H9 (cell line): ENCODE results near the gene UCHL1. TPM values are rescaled to one million over a fixed set of nuclear protein-coding genes. Genes with fewer than 3 reads are reported as not detected.

Experiments used
- DNase-seq: peaks from one replicate; pipeline ENCODE4 v3.0.0-alpha.2; 2017
- H2AFZ ChIP-seq: one replicate; pipeline ENCODE4 v1.6.1; 2013; ENCODE audit warnings: mild to moderate bottlenecking, low read length, control low read depth, moderate library complexity
- H2AK5ac ChIP-seq: 2 replicates; pipeline ENCODE4 v1.6.1; 2013; ENCODE audit warnings: low read length, control low read depth, mixed read lengths; ENCODE audit not compliant: insufficient read length
- H2BK120ac ChIP-seq: one replicate; pipeline ENCODE4 v1.6.1; 2013; ENCODE audit warnings: low read depth, mild to moderate bottlenecking, low read length, control low read depth, inconsistent platforms; ENCODE audit not compliant: poor library complexity, severe bottlenecking
- H2BK12ac ChIP-seq: 2 replicates; pipeline ENCODE4 v1.6.1; 2013; ENCODE audit warnings: low read length, control low read depth, mixed read lengths, low read depth; ENCODE audit not compliant: insufficient read length
- H2BK15ac ChIP-seq: 2 replicates; pipeline ENCODE4 v1.6.1; 2013; ENCODE audit warnings: low read depth, low read length, control low read depth
- H2BK20ac ChIP-seq: one replicate; pipeline ENCODE4 v1.6.1; 2013; ENCODE audit warnings: low read depth, mild to moderate bottlenecking, low read length, control low read depth, inconsistent platforms; ENCODE audit not compliant: poor library complexity, severe bottlenecking
- H2BK5ac ChIP-seq: 2 replicates; pipeline ENCODE4 v1.6.1; 2013; ENCODE audit warnings: low read length, control low read depth, mixed read lengths; ENCODE audit not compliant: insufficient read length
- H3K14ac ChIP-seq: 2 replicates; pipeline ENCODE4 v1.6.1; 2013; ENCODE audit warnings: low read length, control low read depth; ENCODE audit not compliant: insufficient read depth
- H3K18ac ChIP-seq: 2 replicates; pipeline ENCODE4 v1.6.1; 2013; ENCODE audit warnings: low read depth, mild to moderate bottlenecking, mixed read lengths, low read length, control low read depth; ENCODE audit not compliant: insufficient read length
- H3K23ac ChIP-seq: 2 replicates; pipeline ENCODE4 v1.6.1; 2013; ENCODE audit warnings: low read length, control low read depth, mixed read lengths, low read depth; ENCODE audit not compliant: insufficient read length
- H3K23me2 ChIP-seq: 2 replicates; pipeline ENCODE4 v1.6.1; 2013; ENCODE audit warnings: low read depth, mild to moderate bottlenecking, mixed read lengths, low read length, control low read depth; ENCODE audit not compliant: insufficient read length, poor library complexity, severe bottlenecking
- H3K27ac ChIP-seq: 2 replicates; pipeline ENCODE4 v1.5.1; 2013; ENCODE audit warnings: low read length, control low read depth, mixed read lengths, low read depth; ENCODE audit not compliant: insufficient read length
- H3K27me3 ChIP-seq: 2 replicates; pipeline ENCODE4 v1.6.1; 2013; ENCODE audit warnings: low read length, control low read depth, inconsistent platforms; ENCODE audit not compliant: insufficient read depth
- H3K4ac ChIP-seq: 2 replicates; pipeline ENCODE4 v1.6.1; 2013; ENCODE audit warnings: low read depth, mild to moderate bottlenecking, control low read depth, inconsistent platforms, low read length, moderate library complexity
- H3K4me1 ChIP-seq: 2 replicates; pipeline ENCODE4 v1.6.1; 2013; ENCODE audit warnings: low read length, control low read depth, inconsistent platforms; ENCODE audit not compliant: insufficient read depth
- H3K4me2 ChIP-seq: 2 replicates; pipeline ENCODE4 v1.6.1; 2013; ENCODE audit warnings: low read length, control low read depth, mixed read lengths; ENCODE audit not compliant: insufficient read length, insufficient read depth
- H3K56ac ChIP-seq: 2 replicates; pipeline ENCODE4 v1.6.1; 2013; ENCODE audit warnings: low read depth, mild to moderate bottlenecking, mixed read lengths, low read length, control low read depth; ENCODE audit not compliant: insufficient read length
- H3K79me1 ChIP-seq: 2 replicates; pipeline ENCODE4 v1.6.1; 2013; ENCODE audit warnings: low read depth, mild to moderate bottlenecking, moderate library complexity, low read length, control low read depth, inconsistent platforms; ENCODE audit not compliant: insufficient read depth, poor library complexity, severe bottlenecking
- H3K79me2 ChIP-seq: 2 replicates; pipeline ENCODE4 v1.6.1; 2013; ENCODE audit warnings: low read length, control low read depth, inconsistent platforms; ENCODE audit not compliant: insufficient read depth
- H3K9ac ChIP-seq: 2 replicates; pipeline ENCODE4 v1.6.1; 2013; ENCODE audit warnings: low read length, control low read depth, mixed read lengths; ENCODE audit not compliant: insufficient read length; ENCODE audit errors: extremely low read depth
- H3K9me3 ChIP-seq: one replicate; pipeline ENCODE4 v1.6.1; 2013; ENCODE audit warnings: low read depth, low read length, inconsistent platforms; ENCODE audit not compliant: control insufficient read depth
- H3T11ph ChIP-seq: one replicate; pipeline ENCODE4 v1.6.1; 2013; ENCODE audit warnings: mild to moderate bottlenecking, low read length, control low read depth, inconsistent platforms
- H4K20me1 ChIP-seq: one replicate; pipeline ENCODE4 v1.6.1; 2013; ENCODE audit not compliant: control insufficient read depth, insufficient read length, insufficient read depth
- H4K5ac ChIP-seq: 2 replicates; pipeline ENCODE4 v1.6.1; 2013; ENCODE audit warnings: low read depth, mild to moderate bottlenecking, mixed read lengths, low read length, control low read depth; ENCODE audit not compliant: insufficient read length
- H4K8ac ChIP-seq: replicated peaks from 2 replicates; pipeline ENCODE4 v1.6.1; 2013; ENCODE audit warnings: low read length, control low read depth, mixed read lengths, low read depth; ENCODE audit not compliant: insufficient read length
- H4K91ac ChIP-seq: 2 replicates; pipeline ENCODE4 v1.6.1; 2013; ENCODE audit warnings: low read depth, mild to moderate bottlenecking, moderate library complexity, mixed read lengths, low read length, control low read depth; ENCODE audit not compliant: insufficient read length
- H3K27ac Mint-ChIP-seq, 3 experiments: 2 replicates in 2 of 3; 3 replicates in 1 of 3; pipeline ENCODE4 v1.8.0; 2020 to 2021; ENCODE audit warnings: mixed read lengths in 3 of 3, mild to moderate bottlenecking in 1 of 3, moderate library complexity in 1 of 3
- H3K27me3 Mint-ChIP-seq: 2 replicates; pipeline ENCODE4 v1.8.0; 2021; ENCODE audit warnings: low read depth, mild to moderate bottlenecking, moderate library complexity, mixed read lengths
- H3K36me3 Mint-ChIP-seq, 3 experiments: 2 replicates in 2 of 3; 3 replicates in 1 of 3; pipeline ENCODE4 v1.8.0; 2020 to 2021; ENCODE audit warnings: low read depth in 3 of 3, mixed read lengths in 3 of 3; ENCODE audit not compliant: insufficient read depth in 1 of 3
- H3K4me1 Mint-ChIP-seq, 2 experiments: 2 replicates each; pipeline ENCODE4 v1.8.0; 2020; ENCODE audit warnings: mixed read lengths in 2 of 2
- H3K4me3 Mint-ChIP-seq, 2 experiments: 2 replicates in 1 of 2; 3 replicates in 1 of 2; pipeline ENCODE4 v1.8.0; 2020 to 2021; ENCODE audit warnings: mild to moderate bottlenecking in 2 of 2, mixed read lengths in 2 of 2, moderate library complexity in 1 of 2
- H3K9me3 Mint-ChIP-seq, 2 experiments: 2 replicates in 1 of 2; 3 replicates in 1 of 2; pipeline ENCODE4 v1.8.0; 2020; ENCODE audit warnings: mild to moderate bottlenecking in 2 of 2, mixed read lengths in 2 of 2, moderate library complexity in 1 of 2
- WGBS: extraction: QIAGEN DNeasy Blood & Tissue Kit; methylation state at CpG from one replicate; pipeline ENCODE4 v1.1.7; 2013; ENCODE audit warnings: missing lambda C conversion rate, low lambda C conversion rate, mixed read lengths; ENCODE audit not compliant: insufficient read length; ENCODE audit errors: extremely low coverage; 5-methylcytosine and 5-hydroxymethylcytosine counted together
- total RNA-seq: library from RNA; stranded (reverse); gene quantifications from 2 replicates; pipeline ENCODE4 v1.2.1, GENCODE V29; 2021
- TF ChIP-seq, protein P1 (sequence below): fragments of 200-600 bp; sonication (generic); conservative IDR thresholded peaks from 3 replicates; pipeline ENCODE4 v1.8.0; 2021; ENCODE audit warnings: antibody characterized with exemption, mild to moderate bottlenecking

The UCHL1 gene
- total RNA-seq, 1 experiment from 2014 or later: 513 TPM

GRCh38 chr4:41315862-41316261 is 59.1 kb downstream of the UCHL1 start:
- Histone ChIP-seq H2BK20ac (no peak overlapping the region), H4K20me1 (no peaks in the 10 kb centered on the region), H3K9me3 (no peaks in the 10 kb centered on the region), H3K18ac (no peak overlapping the region), H3K14ac (no peak overlapping the region), H2AK5ac (no peak overlapping the region), H4K5ac (no peak overlapping the region), H2BK5ac (no peak overlapping the region), H2BK12ac (no peak overlapping the region), H2AFZ (no peak overlapping the region), H3K23ac (no peak overlapping the region), H3K27me3 (no peaks in the 10 kb centered on the region), H3K79me2 (no peaks in the 10 kb centered on the region), H3K79me1 (no peaks in the 10 kb centered on the region), H3K4ac (no peak overlapping the region), H3K56ac (no peak overlapping the region), H3K4me1 (no peaks in the 10 kb centered on the region), H3K4me2 (no peak overlapping the region), H2BK15ac (no peak overlapping the region), H4K8ac (no peak overlapping the region), H3K23me2 (no peaks in the 10 kb centered on the region), H3K27ac (no peak overlapping the region), H3T11ph (no peak overlapping the region), H4K91ac (no peak overlapping the region), H3K9ac (no peak overlapping the region), H2BK120ac (no peak overlapping the region)
- Mint-ChIP-seq H3K4me3 (no peak overlapping the region; a peak in 1 of 5 replicates), H3K36me3 (no peaks in the 10 kb centered on the region; a peak in 2 of 7 replicates), H3K27ac (0 out of 7 replicates have a peak overlapping the region, but pooled peaks of 1 of the 3 experiments have one; percentile 46), H3K9me3 (peaks cover 0 to 7% of the 10 kb centered on the region in 2 experiments; a peak in 3 of 5 replicates), H3K27me3 (peaks cover 6% of the 10 kb centered on the region), H3K4me1 (no peaks in the 10 kb centered on the region)
- TF ChIP-seq, protein P1, sequence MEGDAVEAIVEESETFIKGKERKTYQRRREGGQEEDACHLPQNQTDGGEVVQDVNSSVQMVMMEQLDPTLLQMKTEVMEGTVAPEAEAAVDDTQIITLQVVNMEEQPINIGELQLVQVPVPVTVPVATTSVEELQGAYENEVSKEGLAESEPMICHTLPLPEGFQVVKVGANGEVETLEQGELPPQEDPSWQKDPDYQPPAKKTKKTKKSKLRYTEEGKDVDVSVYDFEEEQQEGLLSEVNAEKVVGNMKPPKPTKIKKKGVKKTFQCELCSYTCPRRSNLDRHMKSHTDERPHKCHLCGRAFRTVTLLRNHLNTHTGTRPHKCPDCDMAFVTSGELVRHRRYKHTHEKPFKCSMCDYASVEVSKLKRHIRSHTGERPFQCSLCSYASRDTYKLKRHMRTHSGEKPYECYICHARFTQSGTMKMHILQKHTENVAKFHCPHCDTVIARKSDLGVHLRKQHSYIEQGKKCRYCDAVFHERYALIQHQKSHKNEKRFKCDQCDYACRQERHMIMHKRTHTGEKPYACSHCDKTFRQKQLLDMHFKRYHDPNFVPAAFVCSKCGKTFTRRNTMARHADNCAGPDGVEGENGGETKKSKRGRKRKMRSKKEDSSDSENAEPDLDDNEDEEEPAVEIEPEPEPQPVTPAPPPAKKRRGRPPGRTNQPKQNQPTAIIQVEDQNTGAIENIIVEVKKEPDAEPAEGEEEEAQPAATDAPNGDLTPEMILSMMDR: no peak
- no peak for DNase-seq
- no CpG with 5 or more reads among the region's 1 CpG for WGBS

Other genes with a start within 250 kb of the UCHL1 start
- 36.3 and 39.6 TPM in 2 replicates for gene APBB2, start 42.4 kb upstream of the UCHL1 start, total RNA-seq